GM23338 (cell line): ENCODE results near the gene MPRIP. TPM values are rescaled to one million over a fixed set of nuclear protein-coding genes. Genes with fewer than 3 reads are reported as not detected.

Source experiments
- ATAC-seq: fragments of 200-7000 bp; cut with Tn5 transposase; 3 replicates; pipeline ENCODE4 v1.9.1; 2020
- DNase-seq: peaks from one replicate; pipeline ENCODE4 v3.0.0-alpha.2; 2015; ENCODE audit warnings: low spot score
- H2AFZ ChIP-seq: fragments of 200-600 bp; sonication (generic); 2 replicates; pipeline ENCODE4 v1.8.0; 2016; ENCODE audit warnings: antibody characterized with exemption, mild to moderate bottlenecking, moderate library complexity
- H3F3A ChIP-seq: fragments of 200-600 bp; sonication (generic); replicated peaks from 2 replicates; pipeline ENCODE4 v1.8.0; 2017; ENCODE audit warnings: antibody characterized with exemption, mixed run types, low read depth
- H3K27ac ChIP-seq: fragments of 200-600 bp; sonication (generic); 2 replicates; pipeline ENCODE4 v1.6.1; 2016; ENCODE audit warnings: low read depth
- H3K27me3 ChIP-seq: fragments of 200-600 bp; sonication (generic); 2 replicates; pipeline ENCODE4 v1.8.0; 2016; ENCODE audit warnings: mild to moderate bottlenecking, mixed run types, moderate library complexity; ENCODE audit not compliant: insufficient read depth
- H3K36me3 ChIP-seq: fragments of 200-600 bp; sonication (generic); 2 replicates; pipeline ENCODE4 v1.8.0; 2016; ENCODE audit warnings: mild to moderate bottlenecking; ENCODE audit not compliant: insufficient read depth
- H3K4me1 ChIP-seq: fragments of 200-600 bp; sonication (generic); 2 replicates; pipeline ENCODE4 v1.8.0; 2016; ENCODE audit warnings: mild to moderate bottlenecking, moderate library complexity; ENCODE audit not compliant: insufficient read depth
- H3K4me2 ChIP-seq: fragments of 200-600 bp; sonication (generic); 2 replicates; pipeline ENCODE4 v1.7.1; 2017; ENCODE audit warnings: mixed run types
- H3K4me3 ChIP-seq: fragments of 200-600 bp; sonication (generic); 2 replicates; pipeline ENCODE4 v1.6.1; 2016; ENCODE audit warnings: mixed run types
- H3K79me2 ChIP-seq: fragments of 200-600 bp; sonication (generic); replicated peaks from 2 replicates; pipeline ENCODE4 v1.8.0; 2017; ENCODE audit warnings: mild to moderate bottlenecking; ENCODE audit not compliant: insufficient read depth
- H3K9me2 ChIP-seq: fragments of 200-600 bp; sonication (generic); 2 replicates; pipeline ENCODE4 v1.8.0; 2017; ENCODE audit not compliant: insufficient read depth
- H4K20me1 ChIP-seq: fragments of 200-600 bp; sonication (generic); replicated peaks from 2 replicates; pipeline ENCODE4 v1.8.0; 2017; ENCODE audit warnings: mild to moderate bottlenecking; ENCODE audit not compliant: insufficient read depth
- H3K27ac Mint-ChIP-seq: 2 replicates; pipeline ENCODE4 v1.8.0; 2020; ENCODE audit warnings: inconsistent platforms, mild to moderate bottlenecking, moderate library complexity, mixed read lengths
- H3K27me3 Mint-ChIP-seq: 3 replicates; pipeline ENCODE4 v1.8.0; 2022; ENCODE audit warnings: low read depth, mild to moderate bottlenecking, moderate library complexity, mixed read lengths, inconsistent platforms; ENCODE audit not compliant: insufficient read depth, poor library complexity
- H3K36me3 Mint-ChIP-seq: 3 replicates; pipeline ENCODE4 v1.8.0; 2021; ENCODE audit warnings: low read depth, mild to moderate bottlenecking, inconsistent platforms, moderate library complexity, mixed read lengths
- H3K4me1 Mint-ChIP-seq: 3 replicates; pipeline ENCODE4 v1.8.0; 2020; ENCODE audit warnings: mild to moderate bottlenecking, inconsistent platforms, mixed read lengths
- H3K4me3 Mint-ChIP-seq: 3 replicates; pipeline ENCODE4 v1.8.0; 2021; ENCODE audit warnings: moderate library complexity, mild to moderate bottlenecking, inconsistent platforms, mixed read lengths
- H3K9me3 Mint-ChIP-seq: 3 replicates; pipeline ENCODE4 v1.8.0; 2020; ENCODE audit warnings: moderate library complexity, mild to moderate bottlenecking, inconsistent platforms, mixed read lengths
- STAT1 ChIP-seq: IDR thresholded peaks from one replicate; pipeline ENCODE4 v1.6.1; 2016; ENCODE audit warnings: antibody characterized with exemption; ENCODE audit not compliant: unreplicated experiment
- polyA plus RNA-seq: library from polyadenylated mRNA; unstranded; fragments of >200 nt; fragmentation: Nextera tagmentation; extraction: Ambion mirVana; gene quantifications from 2 replicates; pipeline ENCODE4 v1.2.1, GENCODE V29; 2016
- total RNA-seq: library from RNA; depleted of rRNA; stranded (reverse); fragments of >200 nt; shearing (Covaris generic); gene quantifications from 2 replicates; pipeline ENCODE4 v1.2.3, GENCODE V29; 2014
- TF ChIP-seq, protein P1 (sequence below): fragments of 250-450 bp; sonication (Bioruptor Pico); IDR thresholded peaks from 2 replicates; pipeline ENCODE4 v1.5.0; 2020; ENCODE audit warnings: mild to moderate bottlenecking, moderate library complexity
- TF ChIP-seq, protein P2 (sequence below): IDR thresholded peaks from one replicate; pipeline ENCODE4 v1.6.1; 2018; ENCODE audit warnings: antibody characterized with exemption; ENCODE audit not compliant: unreplicated experiment
- TF ChIP-seq, protein P3 (sequence below), 2 experiments: fragments of 200-600 bp in 1 of 2; sonication (generic) in 1 of 2; conservative IDR thresholded peaks; 2 replicates each; pipeline versions ENCODE4 v1.5.1 to v1.6.1; 2016 to 2017; ENCODE audit warnings: antibody characterized with exemption in 2 of 2, low read depth in 2 of 2, mild to moderate bottlenecking in 2 of 2, moderate library complexity in 1 of 2

The MPRIP gene
- total and polyA plus RNA-seq, 2 experiments from 2014 or later, result 39.3 to 113 TPM

DNA sequence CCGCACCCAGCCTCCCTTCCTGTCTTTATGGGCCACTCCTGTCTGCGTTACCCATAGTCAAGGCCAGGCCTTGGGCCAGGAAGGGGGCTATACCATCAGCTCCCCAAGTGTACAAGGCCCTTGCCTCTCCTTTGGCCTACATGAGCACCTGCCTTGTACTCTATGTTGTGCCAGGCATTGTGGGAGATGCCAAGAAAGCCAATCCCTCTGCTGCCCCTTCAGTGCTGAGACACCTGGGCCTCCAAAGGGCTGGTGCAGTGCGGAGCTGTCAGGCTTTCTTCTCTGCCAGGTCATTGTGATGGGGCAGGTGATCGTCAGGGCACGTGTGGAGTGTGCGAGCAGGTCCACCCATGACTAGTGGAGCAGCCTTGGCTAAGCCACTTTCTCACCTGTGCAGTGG is 59.9 kb downstream of the MPRIP start:
- peaks cover 8% of the 10 kb centered on the region for H3K27me3 Mint-ChIP-seq
- H3K36me3 Mint-ChIP-seq, result no peaks in the 10 kb centered on the region
- no peak for DNase-seq
- no peaks in the 10 kb centered on the region; the same call in 1 of the 2 replicates for H4K20me1 ChIP-seq
- no peaks in the 10 kb centered on the region for H3K9me2 ChIP-seq
- peaks cover 12% of the 10 kb centered on the region for H3K4me1 Mint-ChIP-seq
- no peaks in the 10 kb centered on the region for H3K27me3 ChIP-seq
- TF ChIP-seq STAT1, result no peak
- TF ChIP-seq, protein P1, sequence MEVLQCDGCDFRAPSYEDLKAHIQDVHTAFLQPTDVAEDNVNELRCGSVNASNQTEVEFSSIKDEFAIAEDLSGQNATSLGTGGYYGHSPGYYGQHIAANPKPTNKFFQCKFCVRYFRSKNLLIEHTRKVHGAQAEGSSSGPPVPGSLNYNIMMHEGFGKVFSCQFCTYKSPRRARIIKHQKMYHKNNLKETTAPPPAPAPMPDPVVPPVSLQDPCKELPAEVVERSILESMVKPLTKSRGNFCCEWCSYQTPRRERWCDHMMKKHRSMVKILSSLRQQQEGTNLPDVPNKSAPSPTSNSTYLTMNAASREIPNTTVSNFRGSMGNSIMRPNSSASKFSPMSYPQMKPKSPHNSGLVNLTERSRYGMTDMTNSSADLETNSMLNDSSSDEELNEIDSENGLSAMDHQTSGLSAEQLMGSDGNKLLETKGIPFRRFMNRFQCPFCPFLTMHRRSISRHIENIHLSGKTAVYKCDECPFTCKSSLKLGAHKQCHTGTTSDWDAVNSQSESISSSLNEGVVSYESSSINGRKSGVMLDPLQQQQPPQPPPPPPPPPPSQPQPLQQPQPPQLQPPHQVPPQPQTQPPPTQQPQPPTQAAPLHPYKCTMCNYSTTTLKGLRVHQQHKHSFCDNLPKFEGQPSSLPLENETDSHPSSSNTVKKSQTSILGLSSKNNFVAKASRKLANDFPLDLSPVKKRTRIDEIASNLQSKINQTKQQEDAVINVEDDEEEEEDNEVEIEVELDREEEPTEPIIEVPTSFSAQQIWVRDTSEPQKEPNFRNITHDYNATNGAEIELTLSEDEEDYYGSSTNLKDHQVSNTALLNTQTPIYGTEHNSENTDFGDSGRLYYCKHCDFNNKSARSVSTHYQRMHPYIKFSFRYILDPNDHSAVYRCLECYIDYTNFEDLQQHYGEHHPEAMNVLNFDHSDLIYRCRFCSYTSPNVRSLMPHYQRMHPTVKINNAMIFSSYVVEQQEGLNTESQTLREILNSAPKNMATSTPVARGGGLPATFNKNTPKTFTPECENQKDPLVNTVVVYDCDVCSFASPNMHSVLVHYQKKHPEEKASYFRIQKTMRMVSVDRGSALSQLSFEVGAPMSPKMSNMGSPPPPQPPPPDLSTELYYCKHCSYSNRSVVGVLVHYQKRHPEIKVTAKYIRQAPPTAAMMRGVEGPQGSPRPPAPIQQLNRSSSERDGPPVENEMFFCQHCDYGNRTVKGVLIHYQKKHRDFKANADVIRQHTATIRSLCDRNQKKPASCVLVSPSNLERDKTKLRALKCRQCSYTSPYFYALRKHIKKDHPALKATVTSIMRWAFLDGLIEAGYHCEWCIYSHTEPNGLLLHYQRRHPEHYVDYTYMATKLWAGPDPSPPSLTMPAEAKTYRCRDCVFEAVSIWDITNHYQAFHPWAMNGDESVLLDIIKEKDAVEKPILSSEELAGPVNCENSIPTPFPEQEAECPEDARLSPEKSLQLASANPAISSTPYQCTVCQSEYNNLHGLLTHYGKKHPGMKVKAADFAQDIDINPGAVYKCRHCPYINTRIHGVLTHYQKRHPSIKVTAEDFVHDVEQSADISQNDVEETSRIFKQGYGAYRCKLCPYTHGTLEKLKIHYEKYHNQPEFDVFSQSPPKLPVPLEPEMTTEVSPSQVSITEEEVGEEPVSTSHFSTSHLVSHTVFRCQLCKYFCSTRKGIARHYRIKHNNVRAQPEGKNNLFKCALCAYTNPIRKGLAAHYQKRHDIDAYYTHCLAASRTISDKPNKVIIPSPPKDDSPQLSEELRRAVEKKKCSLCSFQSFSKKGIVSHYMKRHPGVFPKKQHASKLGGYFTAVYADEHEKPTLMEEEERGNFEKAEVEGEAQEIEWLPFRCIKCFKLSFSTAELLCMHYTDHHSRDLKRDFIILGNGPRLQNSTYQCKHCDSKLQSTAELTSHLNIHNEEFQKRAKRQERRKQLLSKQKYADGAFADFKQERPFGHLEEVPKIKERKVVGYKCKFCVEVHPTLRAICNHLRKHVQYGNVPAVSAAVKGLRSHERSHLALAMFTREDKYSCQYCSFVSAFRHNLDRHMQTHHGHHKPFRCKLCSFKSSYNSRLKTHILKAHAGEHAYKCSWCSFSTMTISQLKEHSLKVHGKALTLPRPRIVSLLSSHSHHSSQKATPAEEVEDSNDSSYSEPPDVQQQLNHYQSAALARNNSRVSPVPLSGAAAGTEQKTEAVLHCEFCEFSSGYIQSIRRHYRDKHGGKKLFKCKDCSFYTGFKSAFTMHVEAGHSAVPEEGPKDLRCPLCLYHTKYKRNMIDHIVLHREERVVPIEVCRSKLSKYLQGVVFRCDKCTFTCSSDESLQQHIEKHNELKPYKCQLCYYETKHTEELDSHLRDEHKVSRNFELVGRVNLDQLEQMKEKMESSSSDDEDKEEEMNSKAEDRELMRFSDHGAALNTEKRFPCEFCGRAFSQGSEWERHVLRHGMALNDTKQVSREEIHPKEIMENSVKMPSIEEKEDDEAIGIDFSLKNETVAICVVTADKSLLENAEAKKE (CRISPR knock-in tag), result no peak
- TF ChIP-seq, protein P2, sequence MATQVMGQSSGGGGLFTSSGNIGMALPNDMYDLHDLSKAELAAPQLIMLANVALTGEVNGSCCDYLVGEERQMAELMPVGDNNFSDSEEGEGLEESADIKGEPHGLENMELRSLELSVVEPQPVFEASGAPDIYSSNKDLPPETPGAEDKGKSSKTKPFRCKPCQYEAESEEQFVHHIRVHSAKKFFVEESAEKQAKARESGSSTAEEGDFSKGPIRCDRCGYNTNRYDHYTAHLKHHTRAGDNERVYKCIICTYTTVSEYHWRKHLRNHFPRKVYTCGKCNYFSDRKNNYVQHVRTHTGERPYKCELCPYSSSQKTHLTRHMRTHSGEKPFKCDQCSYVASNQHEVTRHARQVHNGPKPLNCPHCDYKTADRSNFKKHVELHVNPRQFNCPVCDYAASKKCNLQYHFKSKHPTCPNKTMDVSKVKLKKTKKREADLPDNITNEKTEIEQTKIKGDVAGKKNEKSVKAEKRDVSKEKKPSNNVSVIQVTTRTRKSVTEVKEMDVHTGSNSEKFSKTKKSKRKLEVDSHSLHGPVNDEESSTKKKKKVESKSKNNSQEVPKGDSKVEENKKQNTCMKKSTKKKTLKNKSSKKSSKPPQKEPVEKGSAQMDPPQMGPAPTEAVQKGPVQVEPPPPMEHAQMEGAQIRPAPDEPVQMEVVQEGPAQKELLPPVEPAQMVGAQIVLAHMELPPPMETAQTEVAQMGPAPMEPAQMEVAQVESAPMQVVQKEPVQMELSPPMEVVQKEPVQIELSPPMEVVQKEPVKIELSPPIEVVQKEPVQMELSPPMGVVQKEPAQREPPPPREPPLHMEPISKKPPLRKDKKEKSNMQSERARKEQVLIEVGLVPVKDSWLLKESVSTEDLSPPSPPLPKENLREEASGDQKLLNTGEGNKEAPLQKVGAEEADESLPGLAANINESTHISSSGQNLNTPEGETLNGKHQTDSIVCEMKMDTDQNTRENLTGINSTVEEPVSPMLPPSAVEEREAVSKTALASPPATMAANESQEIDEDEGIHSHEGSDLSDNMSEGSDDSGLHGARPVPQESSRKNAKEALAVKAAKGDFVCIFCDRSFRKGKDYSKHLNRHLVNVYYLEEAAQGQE, result no peak
- TF ChIP-seq, protein P3, sequence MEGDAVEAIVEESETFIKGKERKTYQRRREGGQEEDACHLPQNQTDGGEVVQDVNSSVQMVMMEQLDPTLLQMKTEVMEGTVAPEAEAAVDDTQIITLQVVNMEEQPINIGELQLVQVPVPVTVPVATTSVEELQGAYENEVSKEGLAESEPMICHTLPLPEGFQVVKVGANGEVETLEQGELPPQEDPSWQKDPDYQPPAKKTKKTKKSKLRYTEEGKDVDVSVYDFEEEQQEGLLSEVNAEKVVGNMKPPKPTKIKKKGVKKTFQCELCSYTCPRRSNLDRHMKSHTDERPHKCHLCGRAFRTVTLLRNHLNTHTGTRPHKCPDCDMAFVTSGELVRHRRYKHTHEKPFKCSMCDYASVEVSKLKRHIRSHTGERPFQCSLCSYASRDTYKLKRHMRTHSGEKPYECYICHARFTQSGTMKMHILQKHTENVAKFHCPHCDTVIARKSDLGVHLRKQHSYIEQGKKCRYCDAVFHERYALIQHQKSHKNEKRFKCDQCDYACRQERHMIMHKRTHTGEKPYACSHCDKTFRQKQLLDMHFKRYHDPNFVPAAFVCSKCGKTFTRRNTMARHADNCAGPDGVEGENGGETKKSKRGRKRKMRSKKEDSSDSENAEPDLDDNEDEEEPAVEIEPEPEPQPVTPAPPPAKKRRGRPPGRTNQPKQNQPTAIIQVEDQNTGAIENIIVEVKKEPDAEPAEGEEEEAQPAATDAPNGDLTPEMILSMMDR (conservative IDR thresholded peaks at IDR 0.05; ENCODE audit: low read depth in 2 of 2), result no peak
- H3K9me3 Mint-ChIP-seq, result no peaks in the 10 kb centered on the region
- no peaks in the 10 kb centered on the region for H3K36me3 ChIP-seq
- no peak overlapping the region for H3K4me3 Mint-ChIP-seq
- peaks cover 5% of the 10 kb centered on the region for H3K79me2 ChIP-seq
- H3K4me3 ChIP-seq, result no peak overlapping the region
- ATAC-seq, result no peak
- no peak overlapping the region for H3K27ac Mint-ChIP-seq
- H3K4me1 ChIP-seq, result no peaks in the 10 kb centered on the region
- no peaks in the 10 kb centered on the region for H3F3A ChIP-seq
- H3K4me2 ChIP-seq, result no peak overlapping the region
- H2AFZ ChIP-seq, result no peak overlapping the region
- no peak overlapping the region for H3K27ac ChIP-seq
